ENCODE measurements around the gene UCHL3.

Gene UCHL3

DNA sequence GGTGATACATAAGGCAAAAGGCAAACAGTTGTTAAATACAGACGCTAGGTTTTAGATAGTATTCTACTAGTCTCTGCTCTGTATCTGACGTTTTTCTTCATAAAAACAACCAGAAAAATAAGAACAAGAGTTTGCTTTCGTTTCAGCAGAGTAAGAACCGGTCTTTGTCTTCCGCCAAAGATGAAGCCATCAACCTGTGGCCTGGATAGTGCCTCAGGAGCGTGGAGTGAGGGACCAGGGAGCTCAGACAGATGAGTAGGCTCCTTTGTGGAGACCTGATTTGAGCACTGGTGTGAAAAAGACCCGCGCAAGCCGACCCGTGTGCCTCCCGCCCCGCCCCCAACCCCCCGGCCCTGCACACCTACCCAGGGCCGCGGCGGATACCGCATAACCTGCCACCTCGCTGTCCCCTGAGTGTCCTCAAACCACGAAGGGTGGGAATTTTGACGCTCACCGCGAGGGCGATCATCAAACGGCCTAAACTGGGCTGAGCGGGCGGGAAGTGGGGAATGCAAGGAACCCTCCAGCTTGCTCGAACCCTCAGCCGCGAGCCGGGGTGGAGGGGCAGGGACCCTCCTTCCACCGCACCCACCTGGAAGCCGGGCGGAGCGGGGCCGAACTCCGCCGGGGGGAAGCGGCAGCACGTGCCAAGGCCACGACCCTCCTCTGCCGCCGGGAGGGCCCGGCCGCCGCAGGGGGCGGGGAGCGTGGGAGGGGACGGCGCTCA lies 85.7 kb downstream of the UCHL3 start:
- peak; percentile 54 for DNase-seq

DNA sequence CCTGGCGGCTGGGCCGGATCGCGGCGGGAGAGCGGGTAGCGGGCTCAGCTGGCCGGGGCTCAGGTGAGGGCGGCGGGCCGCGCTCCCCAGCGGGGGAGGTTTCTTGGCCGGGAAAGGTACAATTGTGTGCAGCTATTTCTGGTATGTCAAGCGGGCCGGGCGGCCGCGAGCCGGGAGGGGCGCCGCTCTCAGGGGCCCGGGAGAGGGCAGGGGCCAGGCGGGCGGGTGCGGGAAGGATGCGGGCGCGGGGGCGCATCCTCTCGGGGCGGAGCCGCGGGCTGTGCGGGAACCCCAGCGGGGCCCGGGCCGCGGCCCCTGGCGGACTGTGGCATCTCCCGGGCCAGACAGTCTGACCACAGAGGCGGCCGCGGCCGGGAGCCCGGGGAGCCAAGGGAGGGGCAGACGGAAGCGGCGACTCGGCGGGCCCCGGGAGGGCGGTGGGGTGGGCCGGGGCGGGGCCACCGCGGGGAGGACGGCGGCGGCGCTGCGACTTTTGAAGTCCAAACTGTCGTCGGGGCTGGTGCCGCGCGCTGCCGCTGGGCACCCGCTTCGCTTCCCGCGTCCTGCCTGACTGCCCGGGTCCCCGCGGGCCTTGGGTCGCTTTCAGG lies 86.3 kb downstream of the UCHL3 start, which contains the start of gene LMO7:
LMO7 (plus strand) TSS at position 503 of the 608 bp plus-strand sequence. CDS start 328 bp downstream, outside the sequence.
- peak; percentile 63 for DNase-seq

DNA sequence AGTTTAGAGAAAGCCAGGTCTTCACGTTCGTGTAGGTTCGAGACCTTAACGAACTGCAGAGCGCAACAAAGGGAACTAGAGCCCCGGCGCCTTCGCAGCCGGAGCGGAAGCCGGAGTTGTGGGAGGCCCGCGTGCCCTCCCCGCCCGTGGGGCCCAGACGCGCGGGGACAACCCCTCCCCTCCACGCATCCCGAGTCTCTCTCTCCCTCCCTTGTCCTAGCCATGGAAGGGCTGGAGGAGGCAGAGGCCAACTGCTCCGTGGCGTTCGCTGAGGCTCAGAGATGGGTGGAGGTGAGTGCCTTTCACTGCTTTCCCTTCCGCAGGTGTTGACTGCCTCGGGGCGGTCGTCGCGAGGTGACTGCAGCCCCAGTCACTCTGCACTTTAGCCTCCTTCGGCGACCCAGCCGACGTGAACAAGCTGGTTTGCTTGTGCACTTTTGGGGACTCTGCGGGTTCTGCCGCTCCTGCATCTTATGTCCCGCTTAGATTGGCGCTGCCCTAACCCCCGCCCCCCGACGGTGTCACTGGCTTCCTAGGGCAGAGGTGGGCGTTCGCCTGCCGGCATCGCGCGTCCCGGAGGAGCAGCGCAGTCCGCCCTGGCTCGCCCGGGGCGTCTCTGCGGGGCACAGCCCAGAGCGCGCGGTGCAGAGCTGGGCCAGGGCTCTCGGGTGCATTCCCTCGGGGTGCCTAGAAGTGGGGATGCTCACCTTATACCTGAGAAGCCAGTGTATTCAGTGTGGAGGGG lies 87.0 kb downstream of the UCHL3 start:
- DNase-seq = peak; percentile 73

DNA sequence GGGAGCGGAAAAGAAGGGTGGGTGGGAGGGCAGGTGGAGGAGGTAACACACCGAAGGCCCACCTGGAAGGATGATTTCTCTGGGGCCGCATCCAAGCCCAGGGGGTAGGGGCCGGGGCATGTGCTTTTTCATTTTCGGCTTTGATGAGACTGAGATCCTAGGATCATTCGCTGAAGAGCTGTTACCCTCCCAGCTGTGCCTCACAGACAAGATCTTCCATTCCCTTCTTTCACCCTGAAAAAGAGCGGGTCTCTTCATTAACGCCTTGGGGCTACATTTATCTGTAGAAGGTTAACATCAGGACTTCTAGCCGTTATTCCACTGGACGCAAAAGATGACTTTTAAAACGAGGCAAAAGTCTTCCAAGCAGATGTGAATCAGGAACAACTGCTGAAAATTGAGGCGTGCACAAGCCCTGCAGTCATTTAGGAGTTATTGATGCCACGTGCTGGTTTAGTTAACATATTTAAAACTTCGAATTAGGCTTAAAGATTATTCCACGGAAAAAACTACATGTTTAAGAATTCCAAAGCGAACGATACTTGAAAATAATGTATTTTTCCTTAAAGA lies 87.7 kb downstream of the UCHL3 start:
- DNase-seq = no peak

DNA sequence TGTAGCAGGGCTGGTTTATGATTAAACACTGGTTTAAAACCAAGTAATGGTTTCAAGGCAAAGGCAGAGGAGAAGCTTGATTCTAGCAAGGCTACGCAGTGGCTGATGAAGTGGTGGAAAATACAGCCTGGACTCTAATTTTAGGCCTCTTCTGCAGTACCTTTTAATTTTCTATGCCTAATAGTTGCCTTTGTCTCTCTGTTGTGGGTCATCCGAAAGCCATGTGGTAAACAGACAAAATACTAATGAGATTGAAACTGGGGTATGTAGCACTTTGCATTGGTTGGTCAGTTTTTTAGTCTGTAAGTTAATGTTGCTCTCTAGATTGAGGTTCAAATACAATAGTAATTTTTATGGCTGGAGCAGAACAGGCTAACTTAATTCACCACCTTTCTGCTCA lies 89.9 kb downstream of the UCHL3 start:
- DNase-seq = no peak

DNA sequence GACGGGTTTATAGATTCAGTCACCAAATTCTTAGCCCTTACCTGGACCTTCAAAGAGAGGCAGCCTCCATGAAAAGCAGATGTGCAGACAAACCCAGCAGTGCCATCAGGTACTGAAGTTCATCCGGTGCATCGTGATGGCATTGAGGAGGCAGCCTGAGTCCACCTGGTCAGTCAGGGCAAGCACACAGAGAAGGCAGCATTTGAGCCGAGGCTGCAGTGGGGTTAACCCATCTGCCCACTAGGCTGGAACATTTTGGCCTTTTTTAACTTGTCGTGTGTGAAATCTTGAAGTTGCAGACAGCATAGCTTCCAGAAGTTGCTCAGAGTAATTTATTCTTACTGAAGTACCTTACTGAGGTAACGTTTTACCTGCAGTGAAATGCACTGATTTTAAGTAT lies 91.4 kb downstream of the UCHL3 start:
- DNase-seq = no peak

DNA sequence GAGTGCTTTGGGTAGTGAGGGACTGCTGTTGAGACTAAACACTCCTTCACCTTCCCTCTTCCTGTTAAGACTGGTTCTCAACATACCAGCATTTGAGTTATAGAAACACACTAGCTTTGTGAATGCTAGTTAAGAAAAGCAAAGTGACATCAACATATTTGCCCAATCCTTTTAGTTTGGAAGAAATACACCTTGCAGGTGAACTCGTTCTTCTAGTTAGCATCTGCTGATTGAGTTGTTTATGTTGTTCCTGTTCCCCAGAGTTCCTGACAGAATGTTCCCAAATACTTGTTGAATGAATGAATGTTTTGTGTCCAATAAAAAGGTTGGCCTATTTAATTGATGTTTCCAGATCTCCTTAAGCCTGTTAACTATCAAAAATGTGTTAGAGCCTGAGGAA lies 93.6 kb downstream of the UCHL3 start:
- no peak for DNase-seq

DNA sequence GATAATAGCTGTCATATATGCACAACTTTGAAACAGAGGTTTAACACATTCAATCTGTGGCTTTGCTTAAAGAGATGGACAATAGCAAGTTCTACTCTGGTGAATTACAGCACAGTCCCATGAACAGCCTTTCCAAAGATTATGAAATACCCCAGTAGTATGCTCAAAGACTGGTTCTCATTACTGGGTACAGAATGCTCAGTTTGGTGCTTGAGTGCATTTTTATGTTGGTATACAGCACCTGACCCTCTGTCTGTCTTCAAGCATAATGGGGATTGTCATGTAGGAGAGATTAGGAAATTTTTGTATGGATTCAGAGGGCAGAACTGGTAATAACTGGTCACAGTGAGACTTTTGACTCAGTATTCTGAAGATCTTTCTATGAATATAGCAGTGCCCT lies 94.1 kb downstream of the UCHL3 start:
- no peak for DNase-seq

DNA sequence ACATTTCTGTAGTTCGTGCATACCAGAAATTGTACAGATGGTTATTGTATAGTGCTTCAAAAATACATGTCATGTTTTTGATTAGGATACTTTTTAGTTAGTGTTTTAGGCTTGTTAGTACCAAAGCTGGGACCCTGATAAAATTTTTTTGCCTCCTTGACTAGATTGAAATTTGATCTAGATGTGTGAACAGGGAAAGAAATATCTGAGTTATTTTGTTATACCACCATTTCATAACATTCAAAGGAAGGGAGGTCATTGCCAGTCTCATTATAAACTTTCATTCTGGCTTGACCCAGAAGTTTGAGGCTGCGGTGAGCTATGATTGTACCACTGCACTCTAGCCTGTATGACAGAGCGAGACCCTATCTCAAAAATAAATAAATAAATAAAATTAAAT lies 95.5 kb downstream of the UCHL3 start:
- no peak for DNase-seq

DNA sequence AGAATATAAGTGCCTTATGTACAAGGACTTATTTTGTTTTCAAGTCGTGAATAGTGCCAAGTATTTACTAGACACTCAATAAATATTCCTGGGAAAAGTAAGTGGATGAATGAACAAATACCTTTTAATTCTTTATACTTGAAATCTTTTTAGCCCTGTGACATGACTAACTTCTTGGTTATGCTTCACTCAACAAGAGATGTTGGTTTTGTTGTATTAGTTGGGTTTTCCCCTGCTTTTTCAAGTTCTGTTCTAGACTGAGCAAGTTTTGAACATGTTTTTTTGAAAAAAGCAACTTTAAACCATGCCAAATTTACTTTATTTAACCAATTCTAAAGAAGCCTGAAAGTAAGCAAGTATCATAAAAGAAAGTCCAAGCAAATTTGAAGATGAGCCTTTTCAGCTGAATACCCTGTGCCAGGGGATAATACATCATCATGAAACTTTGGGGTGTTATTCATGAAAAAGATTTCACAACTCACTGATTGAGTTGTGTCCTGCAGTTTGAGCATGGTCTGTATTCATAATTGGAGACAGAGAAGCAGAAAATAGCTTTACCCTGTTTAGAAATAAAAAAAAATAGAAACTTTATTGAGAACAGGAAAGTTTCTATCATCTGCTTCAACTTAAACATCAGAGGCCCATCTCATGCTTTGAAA lies 97.7 kb downstream of the UCHL3 start:
- no peak for DNase-seq

DNA sequence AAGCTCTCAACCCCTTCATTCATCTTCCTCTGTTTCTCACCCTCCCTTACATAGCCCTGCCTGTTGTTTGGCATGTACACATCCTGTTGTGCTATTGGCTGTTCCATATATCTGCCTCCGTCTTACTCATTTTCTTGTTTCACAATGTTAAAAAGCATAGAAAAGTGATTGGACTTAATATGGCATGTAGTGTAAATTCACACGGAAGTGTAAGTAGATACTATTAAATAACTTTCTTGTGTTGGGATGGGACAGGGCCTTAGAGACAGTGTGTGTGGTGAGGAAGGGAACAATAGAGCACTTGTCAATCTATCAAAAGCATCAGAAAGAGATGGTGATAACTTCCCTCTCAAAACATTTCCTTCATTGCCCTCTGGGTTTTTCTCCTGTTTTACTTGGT lies 98.9 kb downstream of the UCHL3 start:
- no peak for DNase-seq

DNA sequence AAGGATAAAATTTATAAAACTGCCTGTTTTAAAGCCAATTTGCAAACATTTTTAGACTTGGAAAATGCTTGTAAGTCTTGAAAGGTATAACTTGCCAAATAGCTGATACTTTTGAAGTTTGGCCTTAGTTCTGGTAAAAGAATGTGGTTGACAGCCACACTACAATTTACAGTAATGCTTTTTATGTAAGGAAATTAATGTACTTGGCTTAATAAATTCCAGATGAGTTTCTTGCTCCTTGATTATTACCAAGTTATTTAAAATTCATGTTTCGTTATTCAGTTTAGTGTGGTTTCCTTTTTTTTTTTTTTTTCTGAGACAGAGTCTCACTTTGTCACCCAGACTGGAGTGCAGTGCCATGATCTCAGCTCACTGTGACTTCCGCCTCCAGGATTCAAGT lies 101.4 kb downstream of the UCHL3 start:
- no peak for DNase-seq

DNA sequence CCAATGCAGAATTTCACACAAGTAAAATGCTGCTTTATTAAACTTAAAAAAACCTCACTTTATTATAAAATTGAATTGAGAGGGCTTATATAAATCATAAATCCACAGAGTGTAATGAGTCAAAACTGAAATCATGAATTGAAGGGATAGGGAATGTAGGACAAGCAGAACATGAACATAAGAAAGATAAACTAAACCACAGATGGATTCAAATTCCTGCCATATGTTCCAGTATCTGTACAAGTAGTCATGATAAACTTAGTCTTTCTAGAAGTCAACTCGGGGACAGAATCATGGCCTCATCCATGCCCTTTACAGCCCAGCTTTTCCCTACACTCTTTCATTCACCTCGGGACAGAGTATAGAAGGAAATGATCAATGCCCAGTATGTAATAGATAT lies 103.1 kb downstream of the UCHL3 start:
- DNase-seq = no peak

Data from activated CD8-positive, alpha-beta memory T cell treated with anti-CD3 and anti-CD28 coated beads, Interleukin-2, amount 50 U/mL, for 48 hours (primary cell).